Progenitor cell of endocrine pancreas (in vitro differentiated cells): Measurements from ENCODE around the gene ADAMTS7. TPM values are rescaled to one million over a fixed set of nuclear protein-coding genes. Genes with fewer than 3 reads are reported as not detected.
A peak's percentile ranks its signal among the peaks of the same experiment; 100 is the strongest.
"Not testable (repeated sequence)": the region's sequence is repeated elsewhere in the genome, so short reads cannot be mapped to it uniquely, and the experiment has no call there.

ENCODE experiments used
- DNase-seq: peaks from one replicate; pipeline ENCODE4 v3.0.0; 2021; ENCODE audit warnings: low spot score; ENCODE audit not compliant: unreplicated experiment
- H3K27ac Mint-ChIP-seq: 2 replicates; pipeline ENCODE4 v1.8.0; 2021; ENCODE audit warnings: mild to moderate bottlenecking, moderate library complexity, mixed read lengths
- H3K27me3 Mint-ChIP-seq: 2 replicates; pipeline ENCODE4 v1.8.0; 2021; ENCODE audit warnings: mixed read lengths
- H3K36me3 Mint-ChIP-seq: 2 replicates; pipeline ENCODE4 v1.8.0; 2022; ENCODE audit warnings: mixed read lengths; ENCODE audit not compliant: insufficient read depth
- H3K4me1 Mint-ChIP-seq: 2 replicates; pipeline ENCODE4 v1.8.0; 2021; ENCODE audit warnings: low read depth, mixed read lengths
- H3K4me3 Mint-ChIP-seq: 2 replicates; pipeline ENCODE4 v1.8.0; 2021; ENCODE audit warnings: low read depth, mild to moderate bottlenecking, moderate library complexity, mixed read lengths
- H3K9me3 Mint-ChIP-seq: 2 replicates; pipeline ENCODE4 v1.8.0; 2021; ENCODE audit warnings: low read depth, mixed read lengths
- total RNA-seq: library from RNA; stranded (reverse); gene quantifications from 2 replicates; pipeline ENCODE4 v1.2.1, GENCODE V29; 2021
- TF ChIP-seq, protein P1 (sequence below): fragments of 200-600 bp; sonication (generic); IDR thresholded peaks from one replicate; pipeline ENCODE4 v1.5.0; 2021; ENCODE audit warnings: antibody characterized with exemption, mild to moderate bottlenecking; ENCODE audit not compliant: unreplicated experiment

ADAMTS7 gene
- total RNA-seq, 1 donor from 2014 or later, result 127 TPM

DNA sequence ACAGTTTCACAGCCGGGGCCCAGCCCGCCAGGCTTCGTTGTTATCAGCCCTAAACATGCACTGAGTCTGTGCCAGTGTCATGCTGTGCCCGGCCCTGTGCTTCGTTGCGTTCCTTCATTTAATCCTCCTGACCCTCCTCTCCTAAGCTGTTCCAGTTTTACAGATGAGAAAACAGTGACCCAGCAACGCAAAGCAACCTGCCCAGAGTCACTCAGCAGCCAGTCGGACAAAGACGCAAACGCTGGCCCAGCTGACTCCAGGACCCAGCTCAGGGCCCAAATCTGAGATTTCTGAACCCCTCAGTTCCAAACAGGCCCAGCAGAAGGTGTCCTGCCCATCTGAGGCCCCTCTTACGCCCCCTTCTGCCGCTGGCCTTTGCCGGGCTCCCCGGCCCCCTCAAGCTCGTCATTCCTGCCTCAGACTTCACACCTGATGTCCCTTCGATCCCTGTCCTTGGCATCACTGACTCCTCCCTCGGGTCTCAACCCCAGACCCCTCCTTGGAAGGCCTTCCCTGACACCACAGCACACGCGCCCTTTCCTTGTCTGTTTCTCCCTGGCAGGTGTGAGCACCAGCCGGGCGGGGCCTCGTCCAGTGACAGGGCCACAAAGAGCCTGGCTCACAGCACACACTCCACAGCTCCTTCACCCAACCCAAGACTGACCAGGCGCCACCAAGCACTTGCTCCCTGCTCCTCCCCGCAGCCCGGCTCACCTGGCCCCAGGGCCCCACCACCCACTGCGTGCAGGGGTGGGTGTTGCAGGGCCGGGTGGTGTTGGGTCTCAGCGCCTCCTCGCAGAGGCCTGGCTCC is 48.1 kb downstream of the ADAMTS7 start:
- DNase-seq, result no peak
- peak overlapping the region; percentile 9 for H3K27ac Mint-ChIP-seq
- H3K36me3 Mint-ChIP-seq, result peaks cover 1% of the 10 kb centered on the region
- H3K4me3 Mint-ChIP-seq, result no peak overlapping the region
- no peaks in the 10 kb centered on the region for H3K27me3 Mint-ChIP-seq
- H3K4me1 Mint-ChIP-seq, result no peaks in the 10 kb centered on the region
- TF ChIP-seq, protein P1, sequence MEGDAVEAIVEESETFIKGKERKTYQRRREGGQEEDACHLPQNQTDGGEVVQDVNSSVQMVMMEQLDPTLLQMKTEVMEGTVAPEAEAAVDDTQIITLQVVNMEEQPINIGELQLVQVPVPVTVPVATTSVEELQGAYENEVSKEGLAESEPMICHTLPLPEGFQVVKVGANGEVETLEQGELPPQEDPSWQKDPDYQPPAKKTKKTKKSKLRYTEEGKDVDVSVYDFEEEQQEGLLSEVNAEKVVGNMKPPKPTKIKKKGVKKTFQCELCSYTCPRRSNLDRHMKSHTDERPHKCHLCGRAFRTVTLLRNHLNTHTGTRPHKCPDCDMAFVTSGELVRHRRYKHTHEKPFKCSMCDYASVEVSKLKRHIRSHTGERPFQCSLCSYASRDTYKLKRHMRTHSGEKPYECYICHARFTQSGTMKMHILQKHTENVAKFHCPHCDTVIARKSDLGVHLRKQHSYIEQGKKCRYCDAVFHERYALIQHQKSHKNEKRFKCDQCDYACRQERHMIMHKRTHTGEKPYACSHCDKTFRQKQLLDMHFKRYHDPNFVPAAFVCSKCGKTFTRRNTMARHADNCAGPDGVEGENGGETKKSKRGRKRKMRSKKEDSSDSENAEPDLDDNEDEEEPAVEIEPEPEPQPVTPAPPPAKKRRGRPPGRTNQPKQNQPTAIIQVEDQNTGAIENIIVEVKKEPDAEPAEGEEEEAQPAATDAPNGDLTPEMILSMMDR, result no peak
- H3K9me3 Mint-ChIP-seq, result no peaks in the 10 kb centered on the region

DNA sequence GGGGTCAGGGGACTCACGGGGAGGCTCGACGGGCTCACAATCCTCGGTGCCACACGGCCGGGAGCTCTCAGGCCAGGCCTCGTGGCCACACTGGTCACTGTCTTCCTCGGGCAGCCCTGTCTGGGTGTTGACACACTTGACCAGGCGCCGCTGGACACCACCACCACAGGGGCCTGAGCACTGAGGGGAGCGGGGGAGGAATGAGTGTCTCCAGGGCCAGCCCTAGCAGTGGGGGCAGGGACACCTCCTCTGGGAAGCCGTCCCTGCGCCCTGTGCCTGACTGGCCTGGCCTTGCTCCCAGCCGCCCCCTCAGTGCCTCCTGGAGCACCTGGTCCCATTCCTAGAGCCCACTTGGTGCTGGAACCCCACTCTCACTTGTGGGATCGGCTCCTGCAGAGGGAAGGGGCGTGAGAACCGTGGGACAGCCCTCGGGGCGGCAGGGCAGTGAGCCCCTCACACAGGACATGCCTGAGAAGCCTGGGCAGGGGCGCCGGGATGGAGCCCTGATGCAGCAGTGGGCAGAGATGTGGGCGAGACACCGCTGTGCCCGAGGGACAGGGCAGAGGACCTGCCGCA is 48.8 kb downstream of the ADAMTS7 start:
- H3K27me3 Mint-ChIP-seq, DNase-seq, H3K9me3 Mint-ChIP-seq, H3K4me3 Mint-ChIP-seq, H3K27ac Mint-ChIP-seq, H3K36me3 Mint-ChIP-seq, H3K4me1 Mint-ChIP-seq: not testable (repeated sequence)

DNA sequence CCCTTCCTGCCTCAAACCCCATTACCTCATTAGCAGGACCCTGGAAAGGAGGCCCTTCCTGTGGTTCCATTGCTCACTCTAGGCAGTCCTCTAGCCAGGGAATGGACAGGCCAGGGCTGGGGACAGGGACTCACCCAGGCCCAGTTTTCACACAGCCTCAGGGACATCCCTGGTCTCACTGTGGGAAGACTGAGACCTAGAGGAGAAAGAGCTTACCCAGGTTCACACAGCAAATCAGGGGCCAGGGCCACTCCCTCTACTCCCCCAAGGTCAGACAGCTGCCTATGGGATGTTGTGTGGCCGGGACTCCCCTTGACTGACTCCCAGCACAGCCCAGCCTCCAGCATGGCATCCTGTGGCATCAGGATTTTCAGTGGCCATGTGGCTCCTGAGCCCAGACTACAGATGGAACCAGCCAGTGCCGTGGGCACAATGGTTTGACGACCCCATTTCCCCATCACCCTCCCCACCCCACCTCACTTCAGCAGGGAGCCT is 49.3 kb downstream of the ADAMTS7 start:
- Mint-ChIP-seq H3K9me3 (no peaks in the 10 kb centered on the region), H3K36me3 (peaks cover 1% of the 10 kb centered on the region), H3K4me3 (no peak overlapping the region), H3K27me3 (no peaks in the 10 kb centered on the region), H3K4me1 (no peaks in the 10 kb centered on the region), H3K27ac (no peak overlapping the region)
- DNase-seq, result no peak
- TF ChIP-seq, protein P1, result no peak

DNA sequence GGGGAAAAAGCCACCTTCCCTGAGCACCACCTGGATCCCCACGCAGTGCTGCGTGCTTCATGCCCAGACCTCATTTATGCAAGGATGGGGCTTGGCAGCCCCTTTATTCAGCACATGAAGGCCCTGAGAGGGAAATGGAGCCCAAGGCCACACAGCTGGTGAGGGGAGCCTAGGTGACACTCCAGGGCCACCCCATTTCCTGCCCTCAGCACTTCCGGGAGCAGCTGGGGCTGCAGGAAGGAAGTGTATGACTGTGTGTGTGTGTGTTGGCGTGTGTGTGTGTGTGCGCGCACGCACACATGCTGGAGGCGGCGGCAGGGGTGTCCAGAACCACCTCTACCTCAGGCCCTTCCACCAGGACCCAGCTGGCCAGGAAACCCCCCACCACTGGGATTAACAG is 49.8 kb downstream of the ADAMTS7 start:
- H3K4me1 Mint-ChIP-seq, H3K4me3 Mint-ChIP-seq, H3K27ac Mint-ChIP-seq, H3K36me3 Mint-ChIP-seq, H3K9me3 Mint-ChIP-seq, DNase-seq, H3K27me3 Mint-ChIP-seq: not testable (repeated sequence)

DNA sequence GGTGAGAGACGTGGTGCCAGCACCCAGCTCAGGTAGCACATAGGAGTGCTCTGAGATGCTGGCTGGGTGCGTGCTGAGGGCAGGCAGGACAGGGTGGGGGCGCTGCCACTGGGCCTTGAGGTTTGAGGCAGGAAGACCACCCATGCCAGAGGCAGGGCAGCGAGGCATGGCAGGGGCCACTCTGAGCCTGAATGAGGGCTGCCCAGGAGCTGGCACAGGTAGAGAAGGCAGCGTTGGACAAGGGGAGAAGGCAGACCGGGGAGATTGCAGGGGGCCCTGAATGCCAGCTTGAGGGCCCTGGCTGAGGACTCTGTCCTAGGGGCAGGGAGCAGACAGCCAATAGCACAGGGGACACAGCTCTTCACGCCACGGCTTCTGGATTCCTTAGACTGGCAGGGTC is 50.2 kb downstream of the ADAMTS7 start:
- Mint-ChIP-seq H3K36me3 (peaks cover 1% of the 10 kb centered on the region), H3K4me3 (no peak overlapping the region), H3K9me3 (no peaks in the 10 kb centered on the region), H3K27me3 (no peaks in the 10 kb centered on the region), H3K4me1 (no peaks in the 10 kb centered on the region), H3K27ac (no peak overlapping the region)
- TF ChIP-seq, protein P1, result no peak
- DNase-seq, result no peak

DNA sequence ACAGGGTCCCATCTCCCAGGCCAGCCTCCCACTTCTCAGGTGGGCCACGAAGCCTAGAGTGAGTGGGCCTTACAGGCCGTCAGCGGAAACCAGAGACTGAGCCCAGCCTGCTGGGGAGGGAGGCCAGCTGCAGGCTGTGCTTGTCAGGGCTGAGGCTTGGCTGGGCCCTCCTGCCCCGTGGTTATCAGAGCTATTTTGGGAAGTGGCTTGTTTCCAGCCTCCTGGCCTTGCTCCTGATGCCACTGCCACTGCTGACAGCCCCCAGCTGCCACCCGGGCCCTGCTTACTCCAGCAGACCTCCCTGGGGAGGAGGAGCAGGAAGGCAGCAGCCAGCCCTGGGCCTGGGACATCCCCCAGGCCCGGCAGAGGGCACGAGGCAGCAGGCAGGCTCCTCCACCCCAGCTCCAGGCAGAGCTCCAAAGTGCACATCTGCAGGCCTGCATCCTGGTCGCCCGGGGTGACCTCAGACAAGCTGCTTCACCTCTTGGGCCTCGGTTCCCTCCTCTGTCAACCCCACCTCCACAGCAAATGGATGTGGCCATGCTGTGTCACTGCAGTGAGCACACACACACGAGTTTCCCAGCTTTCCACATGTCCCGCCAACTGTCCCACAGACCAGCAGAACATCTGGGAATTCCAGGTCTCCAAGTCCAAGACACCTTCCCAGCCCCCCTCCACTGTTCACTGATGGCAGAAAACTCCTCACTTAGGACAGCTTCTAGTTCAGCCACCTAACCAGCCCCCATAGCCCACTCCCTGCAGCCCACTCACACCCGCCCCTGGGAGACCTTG is 51.0 kb downstream of the ADAMTS7 start:
- peak overlapping the region; percentile 71 for H3K27ac Mint-ChIP-seq
- H3K9me3 Mint-ChIP-seq, H3K4me1 Mint-ChIP-seq, DNase-seq, H3K4me3 Mint-ChIP-seq, H3K27me3 Mint-ChIP-seq, H3K36me3 Mint-ChIP-seq: not testable (repeated sequence)

DNA sequence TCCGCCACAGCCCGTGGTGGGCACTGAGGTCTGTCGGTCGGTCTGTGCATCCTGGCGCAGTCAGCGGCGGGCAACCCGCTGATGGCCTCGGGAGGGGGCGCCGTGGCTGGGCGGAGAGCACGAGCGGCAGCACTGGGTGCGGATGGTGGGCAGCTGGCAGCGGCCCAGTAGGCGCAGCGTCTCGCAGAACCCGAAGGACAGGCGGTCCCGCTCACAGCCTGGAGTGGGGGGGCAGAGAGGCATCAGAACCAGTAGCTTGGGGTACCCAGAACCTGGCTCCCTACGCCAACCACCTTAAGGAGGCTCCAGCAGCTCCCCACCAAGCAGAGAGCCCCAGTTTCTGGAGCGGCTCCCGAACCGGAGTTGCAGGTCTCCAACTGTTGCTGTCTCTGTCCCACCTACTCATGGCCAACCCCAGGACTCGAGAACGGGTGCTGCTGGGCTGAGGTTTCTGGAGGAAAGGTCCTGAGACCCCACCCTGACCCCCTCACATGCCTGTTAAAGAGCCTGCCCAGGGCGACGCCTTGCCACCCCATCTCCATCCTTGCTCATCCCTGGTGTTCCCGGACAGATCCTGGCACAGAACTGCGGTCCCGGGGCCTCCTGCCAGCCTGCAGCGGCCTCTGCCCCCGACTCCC is 51.8 kb downstream of the ADAMTS7 start:
- H3K9me3 Mint-ChIP-seq, H3K27me3 Mint-ChIP-seq, DNase-seq, H3K4me1 Mint-ChIP-seq, H3K4me3 Mint-ChIP-seq, H3K36me3 Mint-ChIP-seq, H3K27ac Mint-ChIP-seq: not testable (repeated sequence)

DNA sequence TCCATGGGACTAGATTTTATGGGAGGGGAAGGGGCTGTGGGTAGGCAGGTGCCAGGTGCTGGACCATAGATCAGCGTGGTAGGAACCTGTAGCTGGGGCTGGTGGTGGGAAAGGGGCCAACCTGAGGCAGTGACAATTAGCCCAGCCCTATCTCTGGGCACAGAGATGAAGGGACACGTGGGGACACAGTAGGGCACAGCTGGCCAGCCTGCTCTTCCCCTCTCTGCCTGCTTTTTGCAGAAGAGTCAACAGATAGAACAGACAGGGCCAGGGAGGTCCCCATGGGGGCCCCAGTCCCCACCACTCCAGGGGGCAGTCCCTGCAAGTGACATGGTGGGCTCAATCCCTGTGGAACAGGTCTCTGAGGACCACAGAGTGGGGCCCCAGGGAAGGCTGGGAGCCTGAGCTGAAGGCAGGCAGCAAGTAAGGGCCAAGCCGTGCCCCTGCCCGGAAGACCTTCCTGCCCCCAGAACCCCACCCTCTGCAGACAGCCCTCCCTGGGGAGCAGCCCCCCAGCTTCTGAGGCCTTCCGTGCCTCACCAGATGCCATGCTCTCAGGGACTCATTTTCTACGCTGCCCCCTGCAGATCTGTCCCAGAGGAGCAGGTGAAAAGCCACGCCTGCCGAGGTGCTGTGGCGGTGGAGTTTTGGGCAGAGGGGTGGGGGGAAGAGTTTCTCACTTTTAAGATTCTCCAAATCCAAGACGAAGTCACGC is 52.6 kb downstream of the ADAMTS7 start:
- H3K27me3 Mint-ChIP-seq, H3K9me3 Mint-ChIP-seq, H3K36me3 Mint-ChIP-seq, DNase-seq, H3K4me1 Mint-ChIP-seq, H3K27ac Mint-ChIP-seq, H3K4me3 Mint-ChIP-seq: not testable (repeated sequence)

DNA sequence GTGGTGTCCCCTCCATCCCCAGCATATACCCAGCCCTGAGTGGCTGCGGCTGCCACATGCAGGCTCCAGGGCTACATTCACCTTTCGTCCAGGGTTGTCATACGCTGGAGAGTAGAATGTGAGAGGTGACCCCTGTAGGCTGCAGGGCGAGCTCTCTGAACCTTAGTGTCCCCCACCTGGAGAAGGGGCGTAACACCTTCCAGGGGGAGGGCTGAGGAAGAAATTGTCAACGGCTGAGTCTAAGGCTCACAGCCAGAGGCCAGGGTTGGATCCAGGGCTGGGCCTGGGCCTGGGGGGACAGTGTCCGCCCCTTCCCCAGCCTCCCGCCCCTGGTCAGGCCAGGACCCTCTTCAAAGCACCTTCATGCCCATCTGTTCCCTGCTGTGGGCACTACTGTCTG is 53.2 kb downstream of the ADAMTS7 start:
- H3K9me3 Mint-ChIP-seq, H3K4me3 Mint-ChIP-seq, H3K27ac Mint-ChIP-seq, H3K4me1 Mint-ChIP-seq, H3K36me3 Mint-ChIP-seq, H3K27me3 Mint-ChIP-seq, DNase-seq: not testable (repeated sequence)
